SK-N-SH treated with all-trans-retinoic acid at 6 μM for 48 hours (cell line): ENCODE measurements around the gene PRR12.

Experiments used
- ATAC-seq: fragments of 200-7000 bp; cut with Tn5 transposase; 3 replicates; pipeline ENCODE4 v1.9.1; 2020; ENCODE audit warnings: mild to moderate bottlenecking, moderate library complexity
- ARNTL ChIP-seq: fragments of 450-650 bp; formaldehyde crosslinking; IDR thresholded peaks from 2 replicates; pipeline ENCODE4 v1.5.0; 2020; ENCODE audit warnings: low read depth, mild to moderate bottlenecking, moderate library complexity, borderline replicate concordance
- CSDC2 ChIP-seq: fragments of 250-450 bp; sonication (Bioruptor Pico); IDR thresholded peaks from 2 replicates; pipeline ENCODE4 v1.5.0; 2020; ENCODE audit warnings: mild to moderate bottlenecking, moderate library complexity
- ISL1 ChIP-seq: fragments of 250-450 bp; sonication (Bioruptor Pico); IDR thresholded peaks from 2 replicates; pipeline ENCODE4 v2.1.2; 2022; ENCODE audit warnings: mild to moderate bottlenecking, moderate library complexity
- OSR1 ChIP-seq: fragments of 250-450 bp; sonication (Bioruptor Pico); IDR thresholded peaks from 2 replicates; pipeline ENCODE4 v1.8.0; 2022; ENCODE audit warnings: moderate library complexity, mild to moderate bottlenecking, inconsistent platforms
- RARB ChIP-seq: fragments of 250-450 bp; sonication (Bioruptor Pico); IDR thresholded peaks from 2 replicates; pipeline ENCODE4 v1.8.0; 2021; ENCODE audit warnings: mild to moderate bottlenecking, moderate library complexity
- TOX ChIP-seq: fragments of 250-450 bp; sonication (Bioruptor Pico); IDR thresholded peaks from 2 replicates; pipeline ENCODE4 v1.8.0; 2021; ENCODE audit warnings: mild to moderate bottlenecking, moderate library complexity, borderline replicate concordance
- ZC3H10 ChIP-seq: fragments of 250-450 bp; sonication (Bioruptor Pico); IDR thresholded peaks from 2 replicates; pipeline ENCODE4 v1.5.1; 2021; ENCODE audit warnings: mild to moderate bottlenecking, moderate library complexity
- ZFP3 ChIP-seq: fragments of 250-450 bp; sonication (Bioruptor Pico); IDR thresholded peaks from 2 replicates; pipeline ENCODE4 v1.5.0; 2020; ENCODE audit warnings: mild to moderate bottlenecking, moderate library complexity
- ZFP30 ChIP-seq: fragments of 450-650 bp; formaldehyde crosslinking; IDR thresholded peaks from 2 replicates; pipeline ENCODE4 v1.5.0; 2022; ENCODE audit warnings: mild to moderate bottlenecking, moderate library complexity
- ZNF565 ChIP-seq: fragments of 450-650 bp; formaldehyde crosslinking; conservative IDR thresholded peaks from 2 replicates; pipeline ENCODE4 v1.5.0; 2020; ENCODE audit warnings: low read depth, mild to moderate bottlenecking, moderate library complexity
- ZNF8 ChIP-seq: fragments of 450-650 bp; formaldehyde crosslinking; IDR thresholded peaks from 2 replicates; pipeline ENCODE4 v1.5.0; 2020; ENCODE audit warnings: mild to moderate bottlenecking, moderate library complexity
- TF ChIP-seq, protein P1 (sequence below): fragments of 250-450 bp; sonication (Bioruptor Pico); IDR thresholded peaks from 2 replicates; pipeline ENCODE4 v1.8.0; 2020; ENCODE audit warnings: mild to moderate bottlenecking, moderate library complexity, borderline replicate concordance
- TF ChIP-seq, protein P2 (sequence below): fragments of 250-450 bp; sonication (Bioruptor Pico); IDR thresholded peaks from 2 replicates; pipeline ENCODE4 v1.8.0; 2021; ENCODE audit warnings: low read depth, mild to moderate bottlenecking, moderate library complexity, borderline replicate concordance
- TF ChIP-seq, protein P3 (sequence below): fragments of 250-450 bp; sonication (Bioruptor Pico); IDR thresholded peaks from 2 replicates; pipeline ENCODE4 v1.5.1; 2020; ENCODE audit warnings: low read depth, mild to moderate bottlenecking, moderate library complexity
- TF ChIP-seq, protein P4 (sequence below): fragments of 250-450 bp; sonication (Bioruptor Pico); IDR thresholded peaks from 2 replicates; pipeline ENCODE4 v1.5.0; 2020; ENCODE audit warnings: mild to moderate bottlenecking, moderate library complexity

The PRR12 gene

DNA sequence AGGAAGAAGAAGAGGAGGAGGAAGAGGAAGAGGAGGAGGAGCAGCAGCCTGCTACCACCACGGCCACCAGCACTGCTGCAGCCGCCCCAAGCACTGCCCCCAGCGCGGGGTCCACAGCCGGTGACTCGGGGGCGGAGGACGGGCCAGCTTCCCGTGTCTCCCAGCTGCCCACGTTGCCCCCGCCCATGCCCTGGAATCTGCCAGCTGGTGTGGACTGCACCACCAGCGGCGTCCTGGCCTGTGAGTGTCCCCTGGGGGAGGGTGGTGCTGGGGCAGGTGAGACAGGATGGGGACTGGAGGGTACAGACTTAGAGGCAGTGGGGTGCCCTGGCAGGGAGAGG lies 62.5 kb downstream of the PRR12 start (continued):
- TF ChIP-seq, protein P1, sequence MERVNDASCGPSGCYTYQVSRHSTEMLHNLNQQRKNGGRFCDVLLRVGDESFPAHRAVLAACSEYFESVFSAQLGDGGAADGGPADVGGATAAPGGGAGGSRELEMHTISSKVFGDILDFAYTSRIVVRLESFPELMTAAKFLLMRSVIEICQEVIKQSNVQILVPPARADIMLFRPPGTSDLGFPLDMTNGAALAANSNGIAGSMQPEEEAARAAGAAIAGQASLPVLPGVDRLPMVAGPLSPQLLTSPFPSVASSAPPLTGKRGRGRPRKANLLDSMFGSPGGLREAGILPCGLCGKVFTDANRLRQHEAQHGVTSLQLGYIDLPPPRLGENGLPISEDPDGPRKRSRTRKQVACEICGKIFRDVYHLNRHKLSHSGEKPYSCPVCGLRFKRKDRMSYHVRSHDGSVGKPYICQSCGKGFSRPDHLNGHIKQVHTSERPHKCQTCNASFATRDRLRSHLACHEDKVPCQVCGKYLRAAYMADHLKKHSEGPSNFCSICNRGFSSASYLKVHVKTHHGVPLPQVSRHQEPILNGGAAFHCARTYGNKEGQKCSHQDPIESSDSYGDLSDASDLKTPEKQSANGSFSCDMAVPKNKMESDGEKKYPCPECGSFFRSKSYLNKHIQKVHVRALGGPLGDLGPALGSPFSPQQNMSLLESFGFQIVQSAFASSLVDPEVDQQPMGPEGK (CRISPR knock-in tag), result no peak
- TF ChIP-seq ISL1 (CRISPR knock-in tag), result no peak
- TF ChIP-seq, protein P2, sequence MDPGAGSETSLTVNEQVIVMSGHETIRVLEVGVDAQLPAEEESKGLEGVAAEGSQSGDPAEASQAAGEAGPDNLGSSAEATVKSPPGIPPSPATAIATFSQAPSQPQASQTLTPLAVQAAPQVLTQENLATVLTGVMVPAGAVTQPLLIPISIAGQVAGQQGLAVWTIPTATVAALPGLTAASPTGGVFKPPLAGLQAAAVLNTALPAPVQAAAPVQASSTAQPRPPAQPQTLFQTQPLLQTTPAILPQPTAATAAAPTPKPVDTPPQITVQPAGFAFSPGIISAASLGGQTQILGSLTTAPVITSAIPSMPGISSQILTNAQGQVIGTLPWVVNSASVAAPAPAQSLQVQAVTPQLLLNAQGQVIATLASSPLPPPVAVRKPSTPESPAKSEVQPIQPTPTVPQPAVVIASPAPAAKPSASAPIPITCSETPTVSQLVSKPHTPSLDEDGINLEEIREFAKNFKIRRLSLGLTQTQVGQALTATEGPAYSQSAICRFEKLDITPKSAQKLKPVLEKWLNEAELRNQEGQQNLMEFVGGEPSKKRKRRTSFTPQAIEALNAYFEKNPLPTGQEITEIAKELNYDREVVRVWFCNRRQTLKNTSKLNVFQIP (CRISPR knock-in tag), result no peak
- TF ChIP-seq, all 23 proteins: peak for 0

DNA sequence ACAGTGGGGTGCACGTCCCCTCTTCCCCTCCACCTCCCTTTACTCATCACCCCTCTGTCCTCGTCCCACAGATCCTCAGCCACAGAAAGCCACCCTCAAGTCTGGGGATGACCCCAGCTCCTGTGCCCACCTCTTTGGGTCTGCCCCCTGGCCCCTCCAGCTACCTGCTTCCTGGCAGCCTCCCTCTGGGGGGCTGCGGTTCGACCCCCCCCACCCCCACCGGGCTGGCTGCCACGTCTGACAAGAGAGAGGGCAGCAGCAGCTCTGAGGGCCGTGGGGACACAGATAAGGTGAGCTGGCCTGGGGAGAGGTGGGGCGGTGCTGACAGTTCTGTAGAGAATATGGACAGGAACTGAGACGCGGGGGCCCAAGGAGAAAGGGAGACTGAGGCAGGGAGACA lies 63.6 kb downstream of the PRR12 start:
- TF ChIP-seq ZNF565 (CRISPR knock-in tag) (no peak), ZC3H10 (CRISPR knock-in tag) (no peak), ISL1 (CRISPR knock-in tag) (no peak), TOX (CRISPR knock-in tag) (no peak), RARB (no peak), OSR1 (no peak), ZFP3 (CRISPR knock-in tag) (no peak), ZFP30 (CRISPR knock-in tag) (no peak), ARNTL (CRISPR knock-in tag) (no peak), CSDC2 (CRISPR knock-in tag) (no peak)
- TF ChIP-seq, protein P3, sequence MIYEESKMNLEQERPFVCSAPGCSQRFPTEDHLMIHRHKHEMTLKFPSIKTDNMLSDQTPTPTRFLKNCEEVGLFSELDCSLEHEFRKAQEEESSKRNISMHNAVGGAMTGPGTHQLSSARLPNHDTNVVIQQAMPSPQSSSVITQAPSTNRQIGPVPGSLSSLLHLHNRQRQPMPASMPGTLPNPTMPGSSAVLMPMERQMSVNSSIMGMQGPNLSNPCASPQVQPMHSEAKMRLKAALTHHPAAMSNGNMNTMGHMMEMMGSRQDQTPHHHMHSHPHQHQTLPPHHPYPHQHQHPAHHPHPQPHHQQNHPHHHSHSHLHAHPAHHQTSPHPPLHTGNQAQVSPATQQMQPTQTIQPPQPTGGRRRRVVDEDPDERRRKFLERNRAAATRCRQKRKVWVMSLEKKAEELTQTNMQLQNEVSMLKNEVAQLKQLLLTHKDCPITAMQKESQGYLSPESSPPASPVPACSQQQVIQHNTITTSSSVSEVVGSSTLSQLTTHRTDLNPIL (CRISPR knock-in tag), result no peak
- TF ChIP-seq, protein P2 (CRISPR knock-in tag), result no peak
- TF ChIP-seq, protein P4, sequence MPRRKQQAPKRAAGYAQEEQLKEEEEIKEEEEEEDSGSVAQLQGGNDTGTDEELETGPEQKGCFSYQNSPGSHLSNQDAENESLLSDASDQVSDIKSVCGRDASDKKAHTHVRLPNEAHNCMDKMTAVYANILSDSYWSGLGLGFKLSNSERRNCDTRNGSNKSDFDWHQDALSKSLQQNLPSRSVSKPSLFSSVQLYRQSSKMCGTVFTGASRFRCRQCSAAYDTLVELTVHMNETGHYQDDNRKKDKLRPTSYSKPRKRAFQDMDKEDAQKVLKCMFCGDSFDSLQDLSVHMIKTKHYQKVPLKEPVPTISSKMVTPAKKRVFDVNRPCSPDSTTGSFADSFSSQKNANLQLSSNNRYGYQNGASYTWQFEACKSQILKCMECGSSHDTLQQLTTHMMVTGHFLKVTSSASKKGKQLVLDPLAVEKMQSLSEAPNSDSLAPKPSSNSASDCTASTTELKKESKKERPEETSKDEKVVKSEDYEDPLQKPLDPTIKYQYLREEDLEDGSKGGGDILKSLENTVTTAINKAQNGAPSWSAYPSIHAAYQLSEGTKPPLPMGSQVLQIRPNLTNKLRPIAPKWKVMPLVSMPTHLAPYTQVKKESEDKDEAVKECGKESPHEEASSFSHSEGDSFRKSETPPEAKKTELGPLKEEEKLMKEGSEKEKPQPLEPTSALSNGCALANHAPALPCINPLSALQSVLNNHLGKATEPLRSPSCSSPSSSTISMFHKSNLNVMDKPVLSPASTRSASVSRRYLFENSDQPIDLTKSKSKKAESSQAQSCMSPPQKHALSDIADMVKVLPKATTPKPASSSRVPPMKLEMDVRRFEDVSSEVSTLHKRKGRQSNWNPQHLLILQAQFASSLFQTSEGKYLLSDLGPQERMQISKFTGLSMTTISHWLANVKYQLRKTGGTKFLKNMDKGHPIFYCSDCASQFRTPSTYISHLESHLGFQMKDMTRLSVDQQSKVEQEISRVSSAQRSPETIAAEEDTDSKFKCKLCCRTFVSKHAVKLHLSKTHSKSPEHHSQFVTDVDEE (CRISPR knock-in tag), result no peak
- TF ChIP-seq, protein P1 (CRISPR knock-in tag), result no peak
- ATAC-seq, result no peak

DNA sequence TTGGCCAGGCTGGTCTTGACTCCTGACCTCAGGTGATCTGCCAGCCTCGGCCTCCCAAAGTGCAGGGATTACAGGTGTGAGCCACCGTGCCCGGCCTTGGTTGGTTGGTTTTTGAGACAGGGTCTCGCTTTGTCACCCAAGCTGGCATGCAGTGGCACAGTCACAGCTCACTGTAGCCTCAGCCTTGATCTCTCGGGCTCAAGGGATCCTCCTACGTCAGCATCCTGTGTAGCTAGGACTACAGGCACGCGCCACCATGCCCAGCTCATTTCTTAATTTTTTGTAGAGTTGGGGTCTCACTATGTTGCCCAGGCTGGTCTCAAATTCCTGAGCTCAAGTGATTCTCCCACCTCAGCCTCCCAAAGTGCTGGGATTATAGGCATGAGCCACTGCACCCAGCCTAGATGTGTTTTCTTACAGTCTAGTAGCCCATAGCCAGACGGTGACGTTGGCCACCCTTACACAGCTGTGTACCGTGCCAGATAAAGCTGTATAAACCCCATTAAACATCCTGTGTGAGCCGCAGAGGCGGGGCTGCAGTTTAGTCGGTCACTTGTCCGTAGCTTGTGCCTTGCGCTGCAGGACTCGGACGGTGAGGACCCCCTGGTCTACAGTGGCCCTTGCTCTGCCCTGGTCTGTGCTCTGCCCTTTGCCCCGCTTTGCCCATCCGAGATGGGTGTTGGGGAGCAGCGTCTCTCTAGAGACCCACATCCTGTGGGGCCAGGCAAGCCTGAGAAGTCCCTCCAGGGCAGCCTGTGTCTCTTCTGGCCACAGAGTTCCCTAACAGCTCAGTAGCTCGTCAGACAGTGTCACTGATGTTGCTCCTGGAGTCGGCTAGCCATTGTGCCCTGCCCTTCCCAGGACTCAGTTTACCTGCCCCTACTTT lies 64.8 kb downstream of the PRR12 start:
- TF ChIP-seq TOX (CRISPR knock-in tag), result no peak
- TF ChIP-seq, protein P4 (CRISPR knock-in tag), result no peak
- no peak for TF ChIP-seq ZNF8 (CRISPR knock-in tag)
- ATAC-seq, result no peak
